H1 (cell line): Measurements from ENCODE around the gene MIPEP. TPM values are rescaled to one million over a fixed set of nuclear protein-coding genes. Genes with fewer than 3 reads are reported as not detected.

ENCODE experiments used
- SIRT6 ChIP-seq: IDR thresholded peaks from one replicate; pipeline ENCODE4 v1.7.1; 2012; ENCODE audit warnings: low read length, inconsistent platforms
- polyA plus RNA-seq, 7 experiments: library from polyadenylated mRNA; depleted of rRNA in 3 of 7; stranded (reverse) in 5 of 7; unstranded in 2 of 7; fragments of >200 nt in 5 of 7; fragments of 200-250 nt in 2 of 7; gene quantifications; 1 replicate in 5 of 7; 2 replicates in 1 of 7; 4 replicates in 1 of 7; pipeline versions ENCODE4 v1.2.1 to v1.2.3, GENCODE V29; 2011 to 2013; ENCODE audit warnings: missing spikeins in 2 of 7, mixed read lengths in 2 of 7
- total RNA-seq: library from RNA; stranded (reverse); fragmentation: NEBNext Ultra II Directional; extraction: Animal tissue kit (Norgen Biotek cat#: 25700); gene quantifications from 2 replicates; pipeline ENCODE4 v1.2.1, GENCODE V29; 2021
- TF ChIP-seq, protein P1 (sequence below): fragments of 300-600 bp; sonication (generic); IDR thresholded peaks from 2 replicates; pipeline ENCODE4 v1.7.1; 2012; ENCODE audit warnings: low read length, moderate library complexity, mild to moderate bottlenecking, inconsistent platforms; ENCODE audit not compliant: insufficient replicate concordance

MIPEP gene
- total and polyA plus RNA-seq, 2 of the 8 experiments (the other 6 are each of a cell fraction or from before 2014, with no cell fraction given), result 24.0 to 24.2 TPM

DNA sequence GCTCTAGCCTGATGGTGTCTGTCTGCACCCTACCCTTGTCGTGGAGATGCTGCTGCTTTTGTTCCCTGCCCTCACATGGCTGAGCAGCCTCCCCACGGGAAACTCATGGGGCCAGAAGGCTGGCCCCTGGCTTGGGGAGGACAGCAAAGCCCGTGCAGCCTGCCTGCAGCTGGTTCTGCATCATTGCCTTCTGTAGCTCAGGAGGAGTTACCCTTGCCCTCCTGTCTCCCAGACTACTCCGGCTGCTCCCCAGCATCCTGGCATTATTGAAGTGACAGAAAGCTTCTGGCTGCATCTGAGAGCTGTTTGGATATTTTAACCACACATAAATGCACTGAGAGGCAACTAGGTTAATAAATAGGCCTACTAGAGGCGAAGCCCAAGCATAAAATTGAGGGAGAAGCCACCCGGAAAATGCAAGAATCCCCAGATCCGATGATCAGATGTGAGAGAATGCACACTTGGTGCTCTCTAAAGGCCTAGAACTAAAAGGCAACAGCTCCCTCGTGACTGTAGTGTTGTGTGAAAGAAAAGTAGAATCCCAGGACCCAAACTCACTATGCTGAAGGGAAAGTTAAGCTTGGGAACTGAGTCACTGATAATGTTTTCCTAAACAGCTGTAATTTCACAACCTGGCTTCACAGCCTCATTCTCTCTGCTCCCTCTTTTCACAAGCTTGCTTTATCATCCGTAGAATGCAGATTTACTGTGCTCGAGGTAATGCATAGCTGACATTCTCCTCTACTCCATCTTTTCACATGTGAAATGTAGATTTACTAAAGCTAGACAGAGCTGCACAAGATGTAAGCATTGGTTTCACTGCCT lies 208.1 kb downstream of the MIPEP start (continued):
- TF ChIP-seq, protein P1, sequence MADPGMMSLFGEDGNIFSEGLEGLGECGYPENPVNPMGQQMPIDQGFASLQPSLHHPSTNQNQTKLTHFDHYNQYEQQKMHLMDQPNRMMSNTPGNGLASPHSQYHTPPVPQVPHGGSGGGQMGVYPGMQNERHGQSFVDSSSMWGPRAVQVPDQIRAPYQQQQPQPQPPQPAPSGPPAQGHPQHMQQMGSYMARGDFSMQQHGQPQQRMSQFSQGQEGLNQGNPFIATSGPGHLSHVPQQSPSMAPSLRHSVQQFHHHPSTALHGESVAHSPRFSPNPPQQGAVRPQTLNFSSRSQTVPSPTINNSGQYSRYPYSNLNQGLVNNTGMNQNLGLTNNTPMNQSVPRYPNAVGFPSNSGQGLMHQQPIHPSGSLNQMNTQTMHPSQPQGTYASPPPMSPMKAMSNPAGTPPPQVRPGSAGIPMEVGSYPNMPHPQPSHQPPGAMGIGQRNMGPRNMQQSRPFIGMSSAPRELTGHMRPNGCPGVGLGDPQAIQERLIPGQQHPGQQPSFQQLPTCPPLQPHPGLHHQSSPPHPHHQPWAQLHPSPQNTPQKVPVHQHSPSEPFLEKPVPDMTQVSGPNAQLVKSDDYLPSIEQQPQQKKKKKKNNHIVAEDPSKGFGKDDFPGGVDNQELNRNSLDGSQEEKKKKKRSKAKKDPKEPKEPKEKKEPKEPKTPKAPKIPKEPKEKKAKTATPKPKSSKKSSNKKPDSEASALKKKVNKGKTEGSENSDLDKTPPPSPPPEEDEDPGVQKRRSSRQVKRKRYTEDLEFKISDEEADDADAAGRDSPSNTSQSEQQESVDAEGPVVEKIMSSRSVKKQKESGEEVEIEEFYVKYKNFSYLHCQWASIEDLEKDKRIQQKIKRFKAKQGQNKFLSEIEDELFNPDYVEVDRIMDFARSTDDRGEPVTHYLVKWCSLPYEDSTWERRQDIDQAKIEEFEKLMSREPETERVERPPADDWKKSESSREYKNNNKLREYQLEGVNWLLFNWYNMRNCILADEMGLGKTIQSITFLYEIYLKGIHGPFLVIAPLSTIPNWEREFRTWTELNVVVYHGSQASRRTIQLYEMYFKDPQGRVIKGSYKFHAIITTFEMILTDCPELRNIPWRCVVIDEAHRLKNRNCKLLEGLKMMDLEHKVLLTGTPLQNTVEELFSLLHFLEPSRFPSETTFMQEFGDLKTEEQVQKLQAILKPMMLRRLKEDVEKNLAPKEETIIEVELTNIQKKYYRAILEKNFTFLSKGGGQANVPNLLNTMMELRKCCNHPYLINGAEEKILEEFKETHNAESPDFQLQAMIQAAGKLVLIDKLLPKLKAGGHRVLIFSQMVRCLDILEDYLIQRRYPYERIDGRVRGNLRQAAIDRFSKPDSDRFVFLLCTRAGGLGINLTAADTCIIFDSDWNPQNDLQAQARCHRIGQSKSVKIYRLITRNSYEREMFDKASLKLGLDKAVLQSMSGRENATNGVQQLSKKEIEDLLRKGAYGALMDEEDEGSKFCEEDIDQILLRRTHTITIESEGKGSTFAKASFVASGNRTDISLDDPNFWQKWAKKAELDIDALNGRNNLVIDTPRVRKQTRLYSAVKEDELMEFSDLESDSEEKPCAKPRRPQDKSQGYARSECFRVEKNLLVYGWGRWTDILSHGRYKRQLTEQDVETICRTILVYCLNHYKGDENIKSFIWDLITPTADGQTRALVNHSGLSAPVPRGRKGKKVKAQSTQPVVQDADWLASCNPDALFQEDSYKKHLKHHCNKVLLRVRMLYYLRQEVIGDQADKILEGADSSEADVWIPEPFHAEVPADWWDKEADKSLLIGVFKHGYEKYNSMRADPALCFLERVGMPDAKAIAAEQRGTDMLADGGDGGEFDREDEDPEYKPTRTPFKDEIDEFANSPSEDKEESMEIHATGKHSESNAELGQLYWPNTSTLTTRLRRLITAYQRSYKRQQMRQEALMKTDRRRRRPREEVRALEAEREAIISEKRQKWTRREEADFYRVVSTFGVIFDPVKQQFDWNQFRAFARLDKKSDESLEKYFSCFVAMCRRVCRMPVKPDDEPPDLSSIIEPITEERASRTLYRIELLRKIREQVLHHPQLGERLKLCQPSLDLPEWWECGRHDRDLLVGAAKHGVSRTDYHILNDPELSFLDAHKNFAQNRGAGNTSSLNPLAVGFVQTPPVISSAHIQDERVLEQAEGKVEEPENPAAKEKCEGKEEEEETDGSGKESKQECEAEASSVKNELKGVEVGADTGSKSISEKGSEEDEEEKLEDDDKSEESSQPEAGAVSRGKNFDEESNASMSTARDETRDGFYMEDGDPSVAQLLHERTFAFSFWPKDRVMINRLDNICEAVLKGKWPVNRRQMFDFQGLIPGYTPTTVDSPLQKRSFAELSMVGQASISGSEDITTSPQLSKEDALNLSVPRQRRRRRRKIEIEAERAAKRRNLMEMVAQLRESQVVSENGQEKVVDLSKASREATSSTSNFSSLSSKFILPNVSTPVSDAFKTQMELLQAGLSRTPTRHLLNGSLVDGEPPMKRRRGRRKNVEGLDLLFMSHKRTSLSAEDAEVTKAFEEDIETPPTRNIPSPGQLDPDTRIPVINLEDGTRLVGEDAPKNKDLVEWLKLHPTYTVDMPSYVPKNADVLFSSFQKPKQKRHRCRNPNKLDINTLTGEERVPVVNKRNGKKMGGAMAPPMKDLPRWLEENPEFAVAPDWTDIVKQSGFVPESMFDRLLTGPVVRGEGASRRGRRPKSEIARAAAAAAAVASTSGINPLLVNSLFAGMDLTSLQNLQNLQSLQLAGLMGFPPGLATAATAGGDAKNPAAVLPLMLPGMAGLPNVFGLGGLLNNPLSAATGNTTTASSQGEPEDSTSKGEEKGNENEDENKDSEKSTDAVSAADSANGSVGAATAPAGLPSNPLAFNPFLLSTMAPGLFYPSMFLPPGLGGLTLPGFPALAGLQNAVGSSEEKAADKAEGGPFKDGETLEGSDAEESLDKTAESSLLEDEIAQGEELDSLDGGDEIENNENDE, result no peak
- no peak for TF ChIP-seq SIRT6
